Breast epithelium (tissue), 4 donors: Measurements from ENCODE around the gene GPATCH2. TPM values are rescaled to one million over a fixed set of nuclear protein-coding genes. Genes with fewer than 3 reads are reported as not detected.
A peak's percentile ranks its signal among the peaks of the same experiment; 100 is the strongest.

Experiments used
- DNase-seq, 2 donors: peaks; one replicate each; pipeline ENCODE4 v3.0.0-alpha.2; 2019; ENCODE audit warnings: low spot score in 2 of 2
- H3K27ac ChIP-seq, 2 donors: fragments of 200-600 bp; sonication (generic) in 1 of 2; one replicate each; pipeline ENCODE4 v1.5.1; 2016 to 2019; ENCODE audit warnings: mild to moderate bottlenecking in 1 of 2
- H3K27me3 ChIP-seq, 2 donors: fragments of 200-600 bp; sonication (generic) in 1 of 2; one replicate each; pipeline versions ENCODE4 v1.5.1 to v1.6.0; 2017 to 2019; ENCODE audit warnings: control low read depth in 1 of 2, mild to moderate bottlenecking in 1 of 2
- H3K36me3 ChIP-seq: fragments of 200-600 bp; one replicate; pipeline ENCODE4 v1.5.1; 2019
- H3K4me1 ChIP-seq, 2 donors: fragments of 200-600 bp; sonication (generic); one replicate each; pipeline ENCODE4 v1.5.1; 2016 to 2019; ENCODE audit warnings: control low read depth in 1 of 2
- H3K4me3 ChIP-seq, 3 donors: fragments of 200-600 bp; sonication (generic); 1 replicate in 2 of 3; 2 replicates in 1 of 3; pipeline ENCODE4 v1.5.1; 2016 to 2019; ENCODE audit warnings: mild to moderate bottlenecking in 3 of 3, moderate library complexity in 2 of 3
- H3K9me3 ChIP-seq, 2 donors: fragments of 200-600 bp; sonication (generic) in 1 of 2; one replicate each; pipeline ENCODE4 v1.5.1; 2016 to 2019; ENCODE audit warnings: control low read depth in 1 of 2
- CTCF ChIP-seq, 3 donors: fragments of 450-650 bp; IDR thresholded peaks; one replicate each; pipeline ENCODE4 v1.5.1; 2016 to 2017; ENCODE audit warnings: antibody characterized with exemption in 3 of 3, mild to moderate bottlenecking in 3 of 3, moderate library complexity in 3 of 3
- POLR2A ChIP-seq: fragments of 450-650 bp; IDR thresholded peaks from one replicate; pipeline ENCODE4 v1.6.1; 2016; ENCODE audit warnings: antibody characterized with exemption, mild to moderate bottlenecking, moderate library complexity
- POLR2AphosphoS5 ChIP-seq, 3 donors: sonication (generic); formaldehyde crosslinking; IDR thresholded peaks; one replicate each; pipeline ENCODE4 v1.6.1; 2017; ENCODE audit warnings: antibody characterized with exemption in 3 of 3
- intact Hi-C: fragments of 100-400 bp; cut with DNase I; formaldehyde crosslinking; loops from one replicate; pipeline ENCODE4 v1.15.1; 2023; ENCODE audit warnings: low total_unique reads
- total RNA-seq, 3 donors: library from RNA; depleted of rRNA; stranded (reverse); fragments of >200 nt; gene quantifications; one replicate each; pipeline ENCODE4 v1.1.0, GENCODE V29; 2016

Gene GPATCH2
- 10 to 100 TPM; 12.0 to 29.3 (median 23.9) TPM for total RNA-seq

GRCh38 chr1:217630711-217631591 is at the start of gene GPATCH2, which contains the start of gene SPATA17:
Gene GPATCH2 (minus strand): TSS chr1:217631090. CDS start chr1:217630971, 119 bp downstream.
Gene SPATA17 (plus strand): TSS chr1:217631344. CDS start chr1:217631379, 35 bp downstream.
- H3K4me1 ChIP-seq = peaks cover 0 to 6% of the 10 kb centered on the region in 2 donors
- TF ChIP-seq POLR2AphosphoS5 (IDR thresholded peaks at IDR 0.05) (peak; percentile 45 to 89 (median 61)), POLR2A (no peak), CTCF (IDR thresholded peaks at IDR 0.05) (peak; percentile 15 to 64 (median 57))
- H3K4me3 ChIP-seq = peak within 1 kb of the TSS; percentile 78 to 80 (median 78)
- peak within 1 kb of the TSS; percentile 90 to 94 for H3K27ac ChIP-seq
- peak; percentile 67 to 77 for DNase-seq
- H3K27me3 ChIP-seq = no peaks in the 10 kb centered on the region
- H3K36me3 ChIP-seq = no peaks in the 10 kb centered on the region
- H3K9me3 ChIP-seq = no peaks in the 10 kb centered on the region
- intact Hi-C loops = no loop called here

GRCh38 chr1:217674028-217674729 is 43.3 kb upstream of the GPATCH2 start:
- H3K4me1 ChIP-seq = no peaks in the 10 kb centered on the region
- no peak overlapping the region for H3K27ac ChIP-seq
- TF ChIP-seq POLR2A = no peak
- no peak for TF ChIP-seq POLR2AphosphoS5 (IDR thresholded peaks at IDR 0.05)
- no peak for TF ChIP-seq CTCF (IDR thresholded peaks at IDR 0.05)
- no peak overlapping the region for H3K4me3 ChIP-seq
- H3K9me3 ChIP-seq = no peaks in the 10 kb centered on the region
- intact Hi-C loops = loop anchor here (5.0 kb wide), 1 partner anchor 467 kb away; no protein-coding TSS in a partner anchor
- H3K27me3 ChIP-seq = no peaks in the 10 kb centered on the region
- no peaks in the 10 kb centered on the region for H3K36me3 ChIP-seq
- no peak for DNase-seq

- Histone ChIP-seq H3K4me3 (no peak overlapping the region), H3K36me3 (no peaks in the 10 kb centered on the region), H3K4me1 (no peaks in the 10 kb centered on the region), H3K9me3 (no peaks in the 10 kb centered on the region), H3K27me3 (no peaks in the 10 kb centered on the region), H3K27ac (no peak overlapping the region)
- no peak for DNase-seq
- intact Hi-C loops = loop anchor here (5.0 kb wide), 1 partner anchor 466 kb away; no protein-coding TSS in a partner anchor
- TF ChIP-seq POLR2AphosphoS5 (IDR thresholded peaks at IDR 0.05) = no peak
- TF ChIP-seq POLR2A = no peak
- no peak for TF ChIP-seq CTCF (IDR thresholded peaks at IDR 0.05)
Measured at GRCh38 chr1:217673387-217673786, 42.5 kb upstream of the GPATCH2 start.

DNA sequence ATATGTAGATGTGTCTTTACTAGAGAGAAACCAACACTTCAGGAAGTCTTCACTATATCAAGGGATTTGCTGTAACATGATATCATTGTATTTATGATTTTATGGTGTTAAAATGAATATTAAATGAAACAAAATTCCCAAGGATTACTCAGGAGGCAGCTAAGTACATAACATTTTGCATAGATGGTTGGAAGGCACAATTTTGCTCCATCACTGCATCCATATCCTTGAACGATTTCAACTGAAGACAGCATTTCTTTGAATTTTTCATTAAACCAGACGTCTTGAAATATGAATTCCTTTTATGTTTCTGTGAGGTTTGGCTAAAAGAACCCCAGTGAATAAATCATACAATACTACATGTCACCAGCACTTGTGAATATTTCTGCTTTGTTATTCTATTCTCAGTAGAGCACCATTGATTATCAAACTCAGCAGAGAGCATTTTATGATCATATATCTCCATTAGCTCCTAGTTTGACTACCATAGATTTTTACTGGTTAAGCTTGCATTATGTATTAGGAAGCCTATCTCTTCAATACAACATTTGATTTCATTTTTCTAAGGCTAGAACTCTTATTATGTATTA is 37.6 kb upstream of the GPATCH2 start:
- no peaks in the 10 kb centered on the region for H3K36me3 ChIP-seq
- no peak overlapping the region for H3K27ac ChIP-seq
- H3K27me3 ChIP-seq = no peaks in the 10 kb centered on the region
- no peak for TF ChIP-seq CTCF (IDR thresholded peaks at IDR 0.05)
- no peak for TF ChIP-seq POLR2A
- no peak for TF ChIP-seq POLR2AphosphoS5 (IDR thresholded peaks at IDR 0.05)
- intact Hi-C loops = no loop called here
- no peak overlapping the region for H3K4me3 ChIP-seq
- no peaks in the 10 kb centered on the region for H3K4me1 ChIP-seq
- DNase-seq = no peak
- no peaks in the 10 kb centered on the region for H3K9me3 ChIP-seq
